ENCODE results near the gene ZMIZ1.

GRCh38 chr10:79061441-79062315 is 7.1 kb upstream of the ZMIZ1 start:
- TF ChIP-seq CTCF (conservative IDR thresholded peaks at IDR 0.05): no peak
- no peak for TF ChIP-seq ZFX (IDR thresholded peaks at IDR 0.05)
